Measurements from ENCODE around the gene CCDC187. TPM values are rescaled to one million over a fixed set of nuclear protein-coding genes. Genes with fewer than 3 reads are reported as not detected.

Gene CCDC187
- total RNA-seq, 1 experiment from 2014 or later, result 0.04 TPM

DNA sequence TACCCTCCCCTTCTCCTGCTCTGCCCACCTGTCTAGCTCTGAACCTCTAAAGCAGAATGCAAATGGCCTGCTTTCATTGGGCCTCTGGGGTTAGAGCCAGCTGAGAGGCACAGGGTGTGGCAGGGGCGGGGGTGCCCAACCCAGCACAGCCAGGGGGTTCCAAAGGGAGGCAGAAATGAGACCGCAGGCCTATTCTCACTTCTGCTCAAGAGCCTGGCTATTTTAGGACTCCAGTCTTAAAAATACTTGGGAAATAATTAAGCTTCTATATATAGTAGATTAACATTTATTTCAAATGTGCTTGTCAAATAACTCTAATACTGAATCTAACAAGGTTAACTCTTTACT is 63.9 kb downstream of the CCDC187 start:
- H3K9me3 Mint-ChIP-seq, result no peaks in the 10 kb centered on the region
- H3K36me3 Mint-ChIP-seq, result peaks cover 2% of the 10 kb centered on the region
- ChIA-PET POLR2A (no interaction called here), CTCF (interaction anchor here (1.1 kb wide), 1 partner anchor 96 kb away, joined by 3 read pairs; no protein-coding TSS in a partner anchor)
- H3K27ac Mint-ChIP-seq, result no peak overlapping the region
- no peaks in the 10 kb centered on the region for H3K27me3 Mint-ChIP-seq (ENCODE audit: low read depth)
- no peak overlapping the region for H3K4me3 Mint-ChIP-seq
- ATAC-seq, result no peak
- H3K4me1 Mint-ChIP-seq, result peaks cover 23% of the 10 kb centered on the region
- no peak for TF ChIP-seq SMAD3 (CRISPR knock-in tag; IDR thresholded peaks at IDR 0.05; ENCODE audit: borderline replicate concordance)
- TF ChIP-seq, protein P1, sequence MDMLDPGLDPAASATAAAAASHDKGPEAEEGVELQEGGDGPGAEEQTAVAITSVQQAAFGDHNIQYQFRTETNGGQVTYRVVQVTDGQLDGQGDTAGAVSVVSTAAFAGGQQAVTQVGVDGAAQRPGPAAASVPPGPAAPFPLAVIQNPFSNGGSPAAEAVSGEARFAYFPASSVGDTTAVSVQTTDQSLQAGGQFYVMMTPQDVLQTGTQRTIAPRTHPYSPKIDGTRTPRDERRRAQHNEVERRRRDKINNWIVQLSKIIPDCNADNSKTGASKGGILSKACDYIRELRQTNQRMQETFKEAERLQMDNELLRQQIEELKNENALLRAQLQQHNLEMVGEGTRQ (CRISPR knock-in tag; IDR thresholded peaks at IDR 0.05), result no peak
- TF ChIP-seq, protein P2, sequence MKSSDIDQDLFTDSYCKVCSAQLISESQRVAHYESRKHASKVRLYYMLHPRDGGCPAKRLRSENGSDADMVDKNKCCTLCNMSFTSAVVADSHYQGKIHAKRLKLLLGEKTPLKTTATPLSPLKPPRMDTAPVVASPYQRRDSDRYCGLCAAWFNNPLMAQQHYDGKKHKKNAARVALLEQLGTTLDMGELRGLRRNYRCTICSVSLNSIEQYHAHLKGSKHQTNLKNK (CRISPR knock-in tag; IDR thresholded peaks at IDR 0.05), result no peak
- TF ChIP-seq TP53 (CRISPR knock-in tag; IDR thresholded peaks at IDR 0.05), result no peak
- no peak for TF ChIP-seq ESRRA (CRISPR knock-in tag; IDR thresholded peaks at IDR 0.05; ENCODE audit: borderline replicate concordance)
- no peak for DNase-seq (ENCODE audit: low spot score)

DNA sequence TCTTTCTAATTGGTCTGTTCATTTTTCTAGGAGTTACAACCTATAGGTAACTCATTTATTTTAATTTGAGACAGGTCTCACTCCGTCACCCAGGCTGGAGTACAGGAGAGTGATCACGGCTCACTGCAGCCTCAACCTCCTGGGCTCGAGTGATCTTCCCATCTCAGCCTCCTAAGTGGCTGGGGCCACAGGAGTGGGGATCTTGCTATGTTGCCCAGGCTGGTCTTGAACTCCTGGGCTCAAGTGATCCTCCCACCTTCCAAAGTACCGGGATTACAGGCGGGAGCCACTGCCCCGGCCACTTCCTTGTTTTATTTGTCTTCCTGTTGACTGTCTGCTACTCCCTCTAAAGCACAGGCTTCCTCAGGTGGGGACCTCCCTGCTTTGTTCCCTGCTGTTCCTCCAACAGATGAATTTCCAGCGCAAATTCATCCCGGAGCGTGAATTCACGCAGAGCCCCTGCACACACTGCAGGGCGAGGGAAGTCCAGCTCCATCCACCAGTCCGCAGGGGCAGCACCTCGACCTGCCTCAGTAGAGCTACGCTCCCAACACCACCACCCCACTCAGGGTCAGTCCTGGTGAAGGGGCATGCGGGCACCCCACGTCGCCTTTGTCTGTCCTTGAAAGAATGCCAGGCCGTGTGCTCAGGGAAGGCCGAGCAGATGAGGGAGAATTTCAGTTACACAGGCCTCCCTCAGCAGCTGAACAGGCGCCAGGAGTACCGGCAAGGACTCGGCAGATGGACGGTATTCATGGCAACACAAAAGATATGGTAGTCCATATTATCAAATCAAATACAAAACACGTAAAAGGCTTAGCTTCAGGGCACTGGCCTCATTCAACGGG is 64.5 kb downstream of the CCDC187 start:
- H3K36me3 Mint-ChIP-seq, result peaks cover 4% of the 10 kb centered on the region
- H3K27me3 Mint-ChIP-seq (ENCODE audit: low read depth), result no peaks in the 10 kb centered on the region
- H3K27ac Mint-ChIP-seq, result peak overlapping the region; percentile 65
- no peaks in the 10 kb centered on the region for H3K9me3 Mint-ChIP-seq
- H3K4me3 Mint-ChIP-seq, result no peak overlapping the region
- TF ChIP-seq ZNF121 (CRISPR knock-in tag; IDR thresholded peaks at IDR 0.05), result peak; percentile 47; the same call in 1 of the 2 replicates
- TF ChIP-seq, protein P3, sequence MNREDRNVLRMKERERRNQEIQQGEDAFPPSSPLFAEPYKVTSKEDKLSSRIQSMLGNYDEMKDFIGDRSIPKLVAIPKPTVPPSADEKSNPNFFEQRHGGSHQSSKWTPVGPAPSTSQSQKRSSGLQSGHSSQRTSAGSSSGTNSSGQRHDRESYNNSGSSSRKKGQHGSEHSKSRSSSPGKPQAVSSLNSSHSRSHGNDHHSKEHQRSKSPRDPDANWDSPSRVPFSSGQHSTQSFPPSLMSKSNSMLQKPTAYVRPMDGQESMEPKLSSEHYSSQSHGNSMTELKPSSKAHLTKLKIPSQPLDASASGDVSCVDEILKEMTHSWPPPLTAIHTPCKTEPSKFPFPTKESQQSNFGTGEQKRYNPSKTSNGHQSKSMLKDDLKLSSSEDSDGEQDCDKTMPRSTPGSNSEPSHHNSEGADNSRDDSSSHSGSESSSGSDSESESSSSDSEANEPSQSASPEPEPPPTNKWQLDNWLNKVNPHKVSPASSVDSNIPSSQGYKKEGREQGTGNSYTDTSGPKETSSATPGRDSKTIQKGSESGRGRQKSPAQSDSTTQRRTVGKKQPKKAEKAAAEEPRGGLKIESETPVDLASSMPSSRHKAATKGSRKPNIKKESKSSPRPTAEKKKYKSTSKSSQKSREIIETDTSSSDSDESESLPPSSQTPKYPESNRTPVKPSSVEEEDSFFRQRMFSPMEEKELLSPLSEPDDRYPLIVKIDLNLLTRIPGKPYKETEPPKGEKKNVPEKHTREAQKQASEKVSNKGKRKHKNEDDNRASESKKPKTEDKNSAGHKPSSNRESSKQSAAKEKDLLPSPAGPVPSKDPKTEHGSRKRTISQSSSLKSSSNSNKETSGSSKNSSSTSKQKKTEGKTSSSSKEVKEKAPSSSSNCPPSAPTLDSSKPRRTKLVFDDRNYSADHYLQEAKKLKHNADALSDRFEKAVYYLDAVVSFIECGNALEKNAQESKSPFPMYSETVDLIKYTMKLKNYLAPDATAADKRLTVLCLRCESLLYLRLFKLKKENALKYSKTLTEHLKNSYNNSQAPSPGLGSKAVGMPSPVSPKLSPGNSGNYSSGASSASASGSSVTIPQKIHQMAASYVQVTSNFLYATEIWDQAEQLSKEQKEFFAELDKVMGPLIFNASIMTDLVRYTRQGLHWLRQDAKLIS (CRISPR knock-in tag; IDR thresholded peaks at IDR 0.05; ENCODE audit: borderline replicate concordance), result no peak
- H3K4me1 Mint-ChIP-seq, result peaks cover 17% of the 10 kb centered on the region
- CTCF ChIA-PET, result interaction anchor here (1.1 kb wide), 1 partner anchor 96 kb away, joined by 3 read pairs; no protein-coding TSS in a partner anchor
- POLR2A ChIA-PET, result no interaction called here
- DNase-seq (ENCODE audit: low spot score) (no peak), ATAC-seq (no peak)

DNA sequence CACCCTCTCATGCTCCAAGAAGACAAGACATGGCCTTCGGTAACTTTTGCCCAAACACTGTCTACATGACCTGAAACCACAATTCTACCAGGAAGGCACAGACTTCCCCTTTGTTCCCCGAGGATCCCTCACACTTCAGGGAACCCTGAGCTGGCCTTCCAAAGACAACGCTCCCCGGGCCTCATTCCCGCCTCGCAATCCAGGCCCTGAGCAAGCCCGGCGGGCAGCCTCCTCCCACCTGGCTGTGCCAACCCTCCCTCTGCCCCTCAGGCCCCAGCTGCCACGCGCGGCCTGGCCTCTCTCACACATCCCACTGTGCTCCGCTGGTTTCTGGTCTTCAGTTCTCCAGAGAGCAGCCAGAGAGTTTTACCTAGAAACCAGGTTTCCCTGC is 65.6 kb downstream of the CCDC187 start:
- ATAC-seq, result no peak
- POLR2A ChIA-PET, result interaction anchor here (0.6 kb wide), 1 partner anchor 29 kb away, joined by 3 read pairs; no protein-coding TSS in a partner anchor
- Mint-ChIP-seq H3K9me3 (no peaks in the 10 kb centered on the region), H3K27me3 (ENCODE audit: low read depth) (no peaks in the 10 kb centered on the region), H3K4me3 (no peak overlapping the region), H3K4me1 (peaks cover 10% of the 10 kb centered on the region), H3K27ac (peak overlapping the region; percentile 69), H3K36me3 (peaks cover 8% of the 10 kb centered on the region)
- CTCF ChIA-PET, result no interaction called here
- DNase-seq (ENCODE audit: low spot score), result no peak
- TF ChIP-seq NFYB (CRISPR knock-in tag; conservative IDR thresholded peaks at IDR 0.05; ENCODE audit: low read depth) (no peak), ESRRA (CRISPR knock-in tag; IDR thresholded peaks at IDR 0.05; ENCODE audit: borderline replicate concordance) (no peak), MXD4 (CRISPR knock-in tag; IDR thresholded peaks at IDR 0.05; ENCODE audit: borderline replicate concordance) (no peak), NR2C2 (CRISPR knock-in tag; IDR thresholded peaks at IDR 0.05) (no peak), GRHL2 (CRISPR knock-in tag; IDR thresholded peaks at IDR 0.05; ENCODE audit: insufficient replicate concordance, severe bottlenecking) (no peak), TP53 (CRISPR knock-in tag; IDR thresholded peaks at IDR 0.05) (no peak), ZNF219 (CRISPR knock-in tag; IDR thresholded peaks at IDR 0.05; ENCODE audit: borderline replicate concordance) (no peak), ETV6 (CRISPR knock-in tag; IDR thresholded peaks at IDR 0.05) (no peak), CREM (CRISPR knock-in tag; IDR thresholded peaks at IDR 0.05) (no peak)
- TF ChIP-seq, protein P4, sequence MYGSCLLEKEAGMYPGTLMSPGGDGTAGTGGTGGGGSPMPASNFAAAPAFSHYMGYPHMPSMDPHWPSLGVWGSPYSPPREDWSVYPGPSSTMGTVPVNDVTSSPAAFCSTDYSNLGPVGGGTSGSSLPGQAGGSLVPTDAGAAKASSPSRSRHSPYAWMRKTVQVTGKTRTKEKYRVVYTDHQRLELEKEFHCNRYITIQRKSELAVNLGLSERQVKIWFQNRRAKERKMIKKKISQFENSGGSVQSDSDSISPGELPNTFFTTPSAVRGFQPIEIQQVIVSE (CRISPR knock-in tag; IDR thresholded peaks at IDR 0.05; ENCODE audit: borderline replicate concordance), result no peak
- TF ChIP-seq, protein P5, sequence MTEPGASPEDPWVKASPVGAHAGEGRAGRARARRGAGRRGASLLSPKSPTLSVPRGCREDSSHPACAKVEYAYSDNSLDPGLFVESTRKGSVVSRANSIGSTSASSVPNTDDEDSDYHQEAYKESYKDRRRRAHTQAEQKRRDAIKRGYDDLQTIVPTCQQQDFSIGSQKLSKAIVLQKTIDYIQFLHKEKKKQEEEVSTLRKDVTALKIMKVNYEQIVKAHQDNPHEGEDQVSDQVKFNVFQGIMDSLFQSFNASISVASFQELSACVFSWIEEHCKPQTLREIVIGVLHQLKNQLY (CRISPR knock-in tag; IDR thresholded peaks at IDR 0.05), result no peak
- TF ChIP-seq, protein P6, sequence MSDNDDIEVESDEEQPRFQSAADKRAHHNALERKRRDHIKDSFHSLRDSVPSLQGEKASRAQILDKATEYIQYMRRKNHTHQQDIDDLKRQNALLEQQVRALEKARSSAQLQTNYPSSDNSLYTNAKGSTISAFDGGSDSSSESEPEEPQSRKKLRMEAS (CRISPR knock-in tag; IDR thresholded peaks at IDR 0.05), result no peak
- TF ChIP-seq, protein P7, sequence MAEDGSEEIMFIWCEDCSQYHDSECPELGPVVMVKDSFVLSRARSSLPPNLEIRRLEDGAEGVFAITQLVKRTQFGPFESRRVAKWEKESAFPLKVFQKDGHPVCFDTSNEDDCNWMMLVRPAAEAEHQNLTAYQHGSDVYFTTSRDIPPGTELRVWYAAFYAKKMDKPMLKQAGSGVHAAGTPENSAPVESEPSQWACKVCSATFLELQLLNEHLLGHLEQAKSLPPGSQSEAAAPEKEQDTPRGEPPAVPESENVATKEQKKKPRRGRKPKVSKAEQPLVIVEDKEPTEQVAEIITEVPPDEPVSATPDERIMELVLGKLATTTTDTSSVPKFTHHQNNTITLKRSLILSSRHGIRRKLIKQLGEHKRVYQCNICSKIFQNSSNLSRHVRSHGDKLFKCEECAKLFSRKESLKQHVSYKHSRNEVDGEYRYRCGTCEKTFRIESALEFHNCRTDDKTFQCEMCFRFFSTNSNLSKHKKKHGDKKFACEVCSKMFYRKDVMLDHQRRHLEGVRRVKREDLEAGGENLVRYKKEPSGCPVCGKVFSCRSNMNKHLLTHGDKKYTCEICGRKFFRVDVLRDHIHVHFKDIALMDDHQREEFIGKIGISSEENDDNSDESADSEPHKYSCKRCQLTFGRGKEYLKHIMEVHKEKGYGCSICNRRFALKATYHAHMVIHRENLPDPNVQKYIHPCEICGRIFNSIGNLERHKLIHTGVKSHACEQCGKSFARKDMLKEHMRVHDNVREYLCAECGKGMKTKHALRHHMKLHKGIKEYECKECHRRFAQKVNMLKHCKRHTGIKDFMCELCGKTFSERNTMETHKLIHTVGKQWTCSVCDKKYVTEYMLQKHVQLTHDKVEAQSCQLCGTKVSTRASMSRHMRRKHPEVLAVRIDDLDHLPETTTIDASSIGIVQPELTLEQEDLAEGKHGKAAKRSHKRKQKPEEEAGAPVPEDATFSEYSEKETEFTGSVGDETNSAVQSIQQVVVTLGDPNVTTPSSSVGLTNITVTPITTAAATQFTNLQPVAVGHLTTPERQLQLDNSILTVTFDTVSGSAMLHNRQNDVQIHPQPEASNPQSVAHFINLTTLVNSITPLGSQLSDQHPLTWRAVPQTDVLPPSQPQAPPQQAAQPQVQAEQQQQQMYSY (CRISPR knock-in tag; IDR thresholded peaks at IDR 0.05), result no peak
